NCI-H146 (cell line): ENCODE data around the gene RPTOR.
"Not testable (repeated sequence)": the region's sequence is repeated elsewhere in the genome, so short reads cannot be mapped to it uniquely, and the experiment has no call there.

Experiments used
- DNase-seq: peaks from one replicate; lab custom pipeline; 2025; lab: John Stamatoyannopoulos, UW

RPTOR gene

DNA sequence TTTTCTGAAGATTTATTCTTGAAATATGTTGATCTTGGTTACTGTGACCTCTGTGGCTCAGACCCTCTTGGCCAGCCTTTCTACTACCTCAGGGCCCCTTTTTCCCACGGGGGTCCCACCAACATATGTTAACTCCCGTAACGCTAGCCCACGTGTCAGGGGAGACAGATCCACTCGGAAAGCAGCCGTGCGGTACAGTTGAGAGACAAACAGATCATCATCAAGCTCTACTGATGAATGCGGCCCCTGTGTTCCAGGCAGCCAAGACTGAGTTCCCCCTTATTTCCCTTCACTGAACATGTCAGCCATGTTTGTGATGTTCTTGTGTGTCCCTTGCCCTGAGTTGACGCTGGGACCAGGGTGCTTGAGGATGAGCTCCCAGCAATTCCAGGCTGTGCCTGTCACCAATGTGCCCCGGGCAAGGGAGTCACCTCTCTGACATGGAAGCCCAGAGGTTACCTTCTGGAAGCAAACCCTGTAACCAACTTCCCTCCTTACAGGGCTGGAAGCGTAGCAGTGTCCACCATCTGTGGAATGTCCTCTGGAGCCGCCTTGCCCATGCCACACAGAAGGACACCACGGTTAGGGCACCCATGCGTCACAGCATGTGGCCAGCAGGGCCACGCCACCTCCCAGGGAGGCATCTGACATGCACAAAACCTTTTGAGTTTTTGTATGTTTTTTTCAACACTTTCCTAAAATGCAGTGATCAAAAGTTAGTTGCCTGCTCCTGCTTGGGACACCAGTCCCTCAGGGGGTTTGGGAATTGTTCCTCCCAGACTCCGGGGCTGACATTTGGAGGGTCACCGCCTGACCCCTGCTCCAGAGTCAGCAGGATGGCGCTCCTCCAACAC, 253.3 kb downstream of the RPTOR start:
- DNase-seq: no peak

- no peak for DNase-seq
Observed at GRCh38 chr17:80798595-80799537, 254.2 kb downstream of the RPTOR start.

DNA sequence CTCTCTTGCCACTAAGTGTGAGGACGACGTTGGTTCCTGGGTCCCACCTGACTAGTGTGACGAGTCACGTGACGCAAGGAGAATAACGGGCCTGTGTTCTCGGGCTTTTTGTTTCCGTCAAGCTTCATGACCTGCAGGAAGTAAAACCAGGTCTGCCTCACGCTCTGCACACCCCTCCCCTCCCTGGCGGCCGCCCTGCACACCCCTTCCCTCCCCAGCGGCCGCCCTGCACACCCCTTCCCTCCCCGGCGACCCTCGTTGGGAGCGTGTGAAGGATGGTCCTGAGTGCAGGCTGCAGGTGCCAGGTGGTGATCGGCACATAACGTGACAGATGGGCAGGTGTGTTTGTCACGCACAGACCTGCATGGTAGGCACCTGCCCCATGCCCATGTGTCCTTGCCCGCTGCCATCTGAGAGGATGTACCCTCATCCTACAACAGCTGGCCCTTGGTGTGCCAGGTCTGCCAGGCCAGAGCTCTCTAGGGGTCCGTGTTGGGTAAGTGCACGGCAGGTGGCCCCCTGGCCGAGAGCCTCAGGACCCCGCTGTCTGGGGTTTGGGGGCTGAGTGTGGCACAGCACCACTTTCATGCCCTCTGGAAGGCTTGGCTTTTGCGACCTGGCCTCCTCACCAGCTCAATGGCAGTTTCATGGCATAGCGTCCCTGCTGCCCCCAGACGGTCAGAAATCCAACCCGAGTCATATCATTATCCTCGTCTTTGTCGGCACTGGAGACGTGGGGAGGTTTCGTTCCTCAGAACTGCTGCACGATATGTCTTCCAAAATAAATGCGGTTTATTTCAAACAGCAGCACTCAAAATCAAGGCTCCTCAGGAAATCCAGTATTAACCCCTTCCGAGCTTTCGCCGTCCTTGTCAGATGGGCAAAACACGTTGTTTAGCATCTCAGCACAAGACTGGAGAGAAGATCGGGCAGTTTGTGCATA, 255.2 kb downstream of the RPTOR start:
- DNase-seq: no peak

- peak; percentile 56 for DNase-seq
Observed at GRCh38 chr17:80800481-80801391, 256.1 kb downstream of the RPTOR start.

- no peak for DNase-seq
Observed at GRCh38 chr17:80802626-80803450, 258.2 kb downstream of the RPTOR start.

DNA sequence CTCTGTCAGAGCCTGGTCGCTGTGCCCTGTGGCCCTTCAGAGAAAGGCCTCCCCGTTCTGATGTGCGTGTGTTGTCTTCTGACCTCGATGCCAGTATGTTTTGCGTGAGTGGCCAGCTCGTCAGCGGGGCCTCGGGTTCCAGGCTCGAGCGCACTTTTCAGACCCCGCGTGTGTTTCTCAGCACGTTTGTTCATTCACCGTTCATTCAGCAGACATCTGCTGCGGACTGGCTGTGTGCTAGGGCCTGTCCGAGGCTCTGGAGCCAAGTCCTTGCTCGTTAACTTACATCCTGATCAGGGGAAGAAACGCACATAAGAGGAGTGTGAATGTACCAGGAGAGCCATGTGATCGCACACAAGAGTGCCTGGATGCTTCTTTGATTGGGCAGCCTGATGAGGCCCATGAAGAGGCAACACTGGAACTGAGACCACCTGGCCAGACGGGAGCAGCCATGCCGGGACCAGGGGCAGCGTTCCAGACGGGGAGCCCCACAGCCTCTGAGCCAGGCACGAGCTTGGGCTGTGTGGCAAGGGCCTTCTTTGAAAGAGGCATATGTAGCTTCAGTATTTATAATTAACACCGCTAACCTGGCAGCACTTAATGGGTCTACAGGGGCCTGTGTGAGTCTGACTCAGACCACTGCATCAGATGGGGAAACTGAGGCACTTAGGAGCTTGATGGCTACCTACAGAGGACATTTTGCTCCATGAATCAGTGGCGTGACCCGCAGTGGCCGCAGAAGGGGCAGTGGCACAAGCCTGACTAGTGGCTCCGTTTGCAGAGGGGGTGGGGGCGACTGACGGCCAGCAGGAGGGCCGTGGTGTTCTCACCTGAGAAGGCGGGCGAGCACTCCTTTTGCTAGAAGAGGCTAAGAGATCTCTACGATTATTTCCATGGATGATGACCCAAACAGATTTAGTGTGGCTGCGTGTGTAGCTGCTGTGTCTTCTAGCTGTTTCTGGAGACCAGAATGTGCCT, 259.1 kb downstream of the RPTOR start:
- DNase-seq: no peak

GRCh38 chr17:80804466-80804865, 259.8 kb downstream of the RPTOR start:
- DNase-seq: no peak

- DNase-seq: peak; percentile 15
Observed at GRCh38 chr17:80805032-80805751, 260.6 kb downstream of the RPTOR start.

GRCh38 chr17:80807014-80807413, 262.4 kb downstream of the RPTOR start:
- no peak for DNase-seq

GRCh38 chr17:80807882-80808281, 263.2 kb downstream of the RPTOR start:
- no peak for DNase-seq

GRCh38 chr17:80811181-80812105, 266.8 kb downstream of the RPTOR start:
- no peak for DNase-seq

DNA sequence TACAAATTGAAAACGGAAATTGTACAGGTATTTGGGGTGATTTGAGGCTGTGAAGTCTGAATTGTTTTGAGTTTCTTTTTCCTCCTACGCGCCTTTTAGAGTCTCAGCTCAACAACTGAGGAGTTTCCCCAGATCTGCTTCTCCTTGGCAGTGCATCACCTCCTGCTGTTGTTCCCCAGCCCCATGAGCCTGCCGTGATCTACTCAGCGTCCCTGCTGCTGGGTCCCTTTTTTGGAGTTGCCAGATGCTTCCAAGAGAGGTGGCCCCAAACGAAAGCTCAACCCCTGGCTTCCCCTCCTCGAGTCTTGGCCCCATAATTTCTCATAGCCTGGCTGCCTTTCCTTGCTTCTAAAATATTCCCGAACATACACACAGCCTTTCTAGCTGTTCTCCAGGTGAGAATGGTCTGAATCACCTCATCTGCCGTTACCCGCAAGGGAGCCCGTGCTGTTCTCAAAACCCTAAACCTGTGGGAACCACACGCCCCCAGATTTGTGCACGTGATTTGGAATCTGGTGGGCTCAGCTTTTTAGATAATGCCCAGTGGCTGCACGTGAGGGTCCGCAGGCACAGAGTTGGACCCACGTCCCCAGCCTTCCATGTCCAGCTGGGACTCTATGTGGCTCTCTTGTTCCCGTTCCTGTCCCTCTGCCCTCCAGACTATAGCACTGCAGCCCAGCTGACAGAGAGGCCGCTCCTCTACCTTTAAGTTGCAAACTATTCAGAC, 267.9 kb downstream of the RPTOR start:
- DNase-seq: no peak

GRCh38 chr17:80813318-80813717, 268.7 kb downstream of the RPTOR start:
- DNase-seq: no peak

DNA sequence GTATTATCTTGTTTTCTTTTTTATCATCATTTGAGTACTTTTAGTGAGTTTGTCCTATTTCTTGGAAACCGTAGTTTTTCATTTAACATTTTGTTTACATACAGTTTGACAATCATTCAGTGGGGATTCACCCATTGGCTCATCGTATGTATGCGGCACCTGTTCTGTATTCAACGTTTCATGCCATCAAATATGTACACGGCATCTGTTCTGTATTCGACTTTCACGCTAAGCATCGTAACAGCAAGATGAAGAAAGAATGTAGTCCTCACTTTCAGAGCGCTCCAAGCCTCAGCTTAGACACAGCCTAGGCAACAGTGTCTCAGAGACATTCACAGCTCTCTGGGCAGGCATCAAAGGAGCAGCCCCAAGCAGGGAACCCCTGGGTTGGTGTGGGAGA, 269.9 kb downstream of the RPTOR start:
- no peak for DNase-seq

GRCh38 chr17:80815151-80815681, 270.6 kb downstream of the RPTOR start:
- no peak for DNase-seq

- not testable (repeated sequence) for DNase-seq
Observed at GRCh38 chr17:80815718-80816117, 271.1 kb downstream of the RPTOR start.
